SK-N-SH (cell line): ENCODE measurements around the gene RNF11. TPM values are rescaled to one million over a fixed set of nuclear protein-coding genes. Genes with fewer than 3 reads are reported as not detected.

ENCODE experiments used
- CTCF ChIA-PET: fragments of 300-600, 350-600 bp; formaldehyde crosslinking; extraction: SDS; loops from one replicate; lab custom pipeline; 2021; lab: Yijun Ruan, JAX
- POLR2A ChIA-PET: fragments of 350-600 bp; sonication (Branson Sonifier 250); formaldehyde crosslinking; extraction: SDS; loops from one replicate; lab custom pipeline; 2020; ENCODE audit warnings: antibody characterized with exemption, inconsistent platforms; lab: Yijun Ruan, JAX
- DNase-seq: peaks from one replicate; pipeline ENCODE4 v3.0.0; 2012
- H2AFZ ChIP-seq: fragments of 200-600 bp; sonication (generic); 2 replicates; pipeline ENCODE4 v1.8.1; 2016; ENCODE audit warnings: antibody characterized with exemption, mild to moderate bottlenecking, low read depth
- H3F3A ChIP-seq: fragments of 200-600 bp; sonication (generic); replicated peaks from 2 replicates; pipeline ENCODE3; 2016; ENCODE audit warnings: antibody characterized with exemption, mild to moderate bottlenecking; ENCODE audit not compliant: insufficient read depth
- H3K27ac ChIP-seq, 2 experiments: fragments of 200-500 bp in 1 of 2; fragments of 200-600 bp in 1 of 2; sonication (Bioruptor generic) in 1 of 2; sonication (generic), shearing (Covaris generic) in 1 of 2; 2 replicates each; pipeline versions ENCODE4 v1.5.1 to v1.6.1; 2014 to 2016; ENCODE audit warnings: low read depth in 2 of 2, inconsistent platforms in 1 of 2, low read length in 1 of 2, mild to moderate bottlenecking in 1 of 2, mixed read lengths in 1 of 2
- H3K27me3 ChIP-seq: fragments of 200-600 bp; sonication (generic), shearing (Covaris generic); 2 replicates; pipeline ENCODE4 v1.6.1; 2016; ENCODE audit warnings: mixed run types; ENCODE audit not compliant: insufficient read depth
- H3K36me3 ChIP-seq, 2 experiments: fragments of 200-500 bp in 1 of 2; fragments of 200-600 bp in 1 of 2; sonication (Bioruptor generic) in 1 of 2; sonication (generic) in 1 of 2; replicated peaks in 1 of 2; 2 replicates each; pipeline versions ENCODE3 to v1.5.1; 2014 to 2016; ENCODE audit warnings: low read length in 1 of 2, mild to moderate bottlenecking in 1 of 2; ENCODE audit not compliant: insufficient read depth in 2 of 2, control insufficient read depth in 1 of 2
- H3K4me1 ChIP-seq, 2 experiments: fragments of 200-500 bp in 1 of 2; fragments of 200-600 bp in 1 of 2; sonication (Bioruptor generic) in 1 of 2; sonication (generic), shearing (Covaris generic) in 1 of 2; 2 replicates each; pipeline versions ENCODE4 v1.5.1 to v1.6.1; 2014 to 2016; ENCODE audit warnings: low read depth in 1 of 2, low read length in 1 of 2, mixed run types in 1 of 2; ENCODE audit not compliant: insufficient read depth in 2 of 2, control insufficient read depth in 1 of 2
- H3K4me2 ChIP-seq: fragments of 200-600 bp; sonication (generic), shearing (Covaris generic); 2 replicates; pipeline ENCODE4 v1.6.1; 2017; ENCODE audit warnings: mixed run types
- H3K4me3 ChIP-seq, 2 experiments: fragments of 200-500 bp in 1 of 2; fragments of 200-600 bp in 1 of 2; sonication (Bioruptor generic) in 1 of 2; sonication (generic), shearing (Covaris generic) in 1 of 2; 2 replicates each; pipeline versions ENCODE4 v1.5.1 to v1.8.1; 2014 to 2016; ENCODE audit warnings: low read depth in 2 of 2, inconsistent platforms in 1 of 2, low read length in 1 of 2, mild to moderate bottlenecking in 1 of 2, mixed read lengths in 1 of 2, moderate library complexity in 1 of 2
- H3K79me2 ChIP-seq: fragments of 200-600 bp; sonication (generic); 2 replicates; pipeline ENCODE4 v1.8.1; 2017; ENCODE audit warnings: mild to moderate bottlenecking; ENCODE audit not compliant: insufficient read depth
- H3K9ac ChIP-seq: fragments of 200-600 bp; sonication (generic); 2 replicates; pipeline ENCODE4 v1.6.1; 2017; ENCODE audit warnings: mixed run types
- H3K9me2 ChIP-seq: fragments of 200-600 bp; sonication (generic); 2 replicates; pipeline ENCODE4 v1.6.1; 2017; ENCODE audit warnings: mixed run types
- H3K9me3 ChIP-seq: fragments of 200-600 bp; sonication (generic); 2 replicates; pipeline ENCODE4 v1.6.1; 2017; ENCODE audit warnings: mixed run types, mild to moderate bottlenecking, moderate library complexity
- H4K20me1 ChIP-seq: fragments of 200-600 bp; sonication (generic); 2 replicates; pipeline ENCODE4 v1.6.1; 2017; ENCODE audit warnings: mild to moderate bottlenecking, mixed run types; ENCODE audit not compliant: insufficient read depth
- CHD2 ChIP-seq: fragments of 150-350 bp; IDR thresholded peaks from 2 replicates; pipeline ENCODE4 v1.6.1; 2018; ENCODE audit warnings: low read length; ENCODE audit not compliant: partially characterized antibody
- ELF1 ChIP-seq: IDR thresholded peaks from 2 replicates; pipeline ENCODE4 v1.4.0; 2012
- EP300 ChIP-seq, 2 experiments: IDR thresholded peaks; 2 replicates each; pipeline versions ENCODE4 v1.4.0 to v1.6.1; 2012; ENCODE audit warnings: borderline replicate concordance in 1 of 2, low read depth in 1 of 2, low read length in 1 of 2
- EZH2phosphoT487 ChIP-seq: fragments of 200-600 bp; sonication (generic); IDR thresholded peaks from 2 replicates; pipeline ENCODE4 v1.6.1; 2017; ENCODE audit warnings: low read depth, mixed run types, mild to moderate bottlenecking, antibody characterized with exemption, moderate library complexity, borderline replicate concordance
- FOSL2 ChIP-seq: IDR thresholded peaks from 2 replicates; pipeline ENCODE4 v1.4.0; 2012; ENCODE audit warnings: low read depth, mild to moderate bottlenecking, moderate library complexity, borderline replicate concordance
- FOXJ3 ChIP-seq: sonication (generic); formaldehyde crosslinking; IDR thresholded peaks from 2 replicates; pipeline ENCODE4 v1.5.1; 2020; ENCODE audit warnings: mild to moderate bottlenecking, missing genetic modification reagents
- FOXM1 ChIP-seq: IDR thresholded peaks from 2 replicates; pipeline ENCODE4 v1.4.0; 2012; ENCODE audit warnings: low read depth, mild to moderate bottlenecking
- GABPA ChIP-seq: IDR thresholded peaks from 2 replicates; pipeline ENCODE4 v1.4.0; 2012; ENCODE audit warnings: low read depth, mild to moderate bottlenecking
- GATA2 ChIP-seq: sonication (generic); formaldehyde crosslinking; IDR thresholded peaks from 2 replicates; pipeline ENCODE4 v1.5.0; 2020; ENCODE audit warnings: mild to moderate bottlenecking, missing genetic modification reagents
- MXI1 ChIP-seq: IDR thresholded peaks from 2 replicates; pipeline ENCODE4 v1.6.1; 2012; ENCODE audit warnings: mild to moderate bottlenecking, low read depth, low read length, improper control_type of control experiment
- NFIC ChIP-seq: IDR thresholded peaks from 2 replicates; pipeline ENCODE4 v1.4.0; 2012; ENCODE audit warnings: borderline replicate concordance
- POLR2AphosphoS5 ChIP-seq: IDR thresholded peaks from 2 replicates; pipeline ENCODE4 v1.6.1; 2012; ENCODE audit warnings: low read depth, low read length
- RAD21 ChIP-seq: IDR thresholded peaks from 2 replicates; pipeline ENCODE4 v1.6.1; 2012; ENCODE audit warnings: mild to moderate bottlenecking, low read length
- RCOR1 ChIP-seq: fragments of 150-350 bp; IDR thresholded peaks from 2 replicates; pipeline ENCODE4 v1.6.1; 2017; ENCODE audit warnings: antibody characterized with exemption, low read length
- RFX5 ChIP-seq: IDR thresholded peaks from 2 replicates; pipeline ENCODE4 v1.6.1; 2012; ENCODE audit warnings: mild to moderate bottlenecking, improper control_type of control experiment, low read length
- SMC3 ChIP-seq: IDR thresholded peaks from 2 replicates; pipeline ENCODE4 v1.6.1; 2012; ENCODE audit warnings: low read depth, low read length, improper control_type of control experiment
- TEAD4 ChIP-seq: IDR thresholded peaks from 2 replicates; pipeline ENCODE4 v1.4.0; 2012; ENCODE audit warnings: mild to moderate bottlenecking, borderline replicate concordance; ENCODE audit not compliant: insufficient read depth
- YY1 ChIP-seq: IDR thresholded peaks from 2 replicates; pipeline ENCODE4 v1.4.0; 2012; ENCODE audit warnings: low read depth, mild to moderate bottlenecking
- WGBS: methylation state at CpG from one replicate; pipeline ENCODE4 v1.1.6; 2017; ENCODE audit warnings: low lambda C conversion rate; 5-methylcytosine and 5-hydroxymethylcytosine counted together
- polyA plus RNA-seq, 3 experiments: library from polyadenylated mRNA; depleted of rRNA; stranded (reverse); fragments of >200 nt; gene quantifications; 2 replicates each; pipeline ENCODE4 v1.2.3, GENCODE V29; 2012
- TF ChIP-seq, protein P1 (sequence below): IDR thresholded peaks from 2 replicates; pipeline ENCODE4 v1.4.0; 2012; ENCODE audit warnings: low read depth, borderline replicate concordance
- TF ChIP-seq, protein P2 (sequence below): IDR thresholded peaks from 2 replicates; pipeline ENCODE4 v1.4.0; 2012; ENCODE audit warnings: low read depth
- TF ChIP-seq, protein P3 (sequence below): fragments of 150-350 bp; IDR thresholded peaks from 2 replicates; pipeline ENCODE4 v1.6.1; 2016; ENCODE audit warnings: mild to moderate bottlenecking, low read depth, low read length
- TF ChIP-seq, protein P4 (sequence below): IDR thresholded peaks from 2 replicates; pipeline ENCODE4 v1.6.1; 2012; ENCODE audit warnings: mild to moderate bottlenecking, low read depth, low read length, moderate library complexity
- TF ChIP-seq, protein P5 (sequence below): IDR thresholded peaks from 2 replicates; pipeline ENCODE4 v1.4.0; 2012; ENCODE audit warnings: low read depth, borderline replicate concordance
- TF ChIP-seq, protein P6 (sequence below): IDR thresholded peaks from 2 replicates; pipeline ENCODE4; 2012
- TF ChIP-seq, protein P7 (sequence below): fragments of 150-350 bp; IDR thresholded peaks from 2 replicates; pipeline ENCODE4 v1.6.1; 2017; ENCODE audit warnings: antibody characterized with exemption, low read length, low read depth, borderline replicate concordance

Gene RNF11
- polyA plus RNA-seq, 1 of the 3 experiments (the other 2 are of a cell fraction) = 62.5 TPM

DNA sequence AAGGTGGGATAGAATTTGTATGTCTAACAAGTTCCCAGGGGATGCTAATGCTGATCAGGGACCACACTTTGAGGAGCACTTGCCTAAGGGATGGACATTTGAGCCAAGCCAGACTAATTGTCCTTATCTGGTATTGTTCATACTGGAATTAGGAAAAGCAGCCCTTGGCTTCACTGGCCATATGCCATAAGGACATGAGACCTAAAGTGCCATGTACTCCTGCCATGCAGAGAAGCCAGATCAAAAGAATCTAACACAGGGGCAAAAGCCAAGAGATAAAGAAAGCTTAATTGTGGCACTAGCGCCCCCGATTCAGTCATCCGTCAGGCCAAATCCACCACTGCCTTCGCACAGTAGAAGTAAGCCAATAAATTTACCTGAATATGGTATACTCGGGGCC, 45.7 kb downstream of the RNF11 start:
- no peak overlapping the region for H3K4me3 ChIP-seq
- peaks cover under 1% of the 10 kb centered on the region for H3F3A ChIP-seq
- CTCF ChIA-PET = interaction anchor here (1.0 to 2.5 kb wide), 2 partner anchors 15 to 90 kb away, joined by 3 to 12 read pairs; no protein-coding TSS in a partner anchor
- H3K4me2 ChIP-seq = no peak overlapping the region
- H3K27ac ChIP-seq = no peak overlapping the region
- H3K79me2 ChIP-seq = no peaks in the 10 kb centered on the region
- no peaks in the 10 kb centered on the region for H3K36me3 ChIP-seq
- no peaks in the 10 kb centered on the region for H4K20me1 ChIP-seq
- H3K4me1 ChIP-seq = peaks cover 8 to 16% of the 10 kb centered on the region in 2 experiments; a peak in 3 of 4 replicates
- 74% methylated on average over 5 of the region's 5 CpGs for WGBS
- no peak overlapping the region for H2AFZ ChIP-seq
- no peaks in the 10 kb centered on the region for H3K9me2 ChIP-seq
- no peak overlapping the region for H3K9ac ChIP-seq
- peak; percentile 69 for DNase-seq
- POLR2A ChIA-PET = no interaction called here
- no peaks in the 10 kb centered on the region for H3K27me3 ChIP-seq
- no peaks in the 10 kb centered on the region for H3K9me3 ChIP-seq
- TF ChIP-seq, protein P1, sequence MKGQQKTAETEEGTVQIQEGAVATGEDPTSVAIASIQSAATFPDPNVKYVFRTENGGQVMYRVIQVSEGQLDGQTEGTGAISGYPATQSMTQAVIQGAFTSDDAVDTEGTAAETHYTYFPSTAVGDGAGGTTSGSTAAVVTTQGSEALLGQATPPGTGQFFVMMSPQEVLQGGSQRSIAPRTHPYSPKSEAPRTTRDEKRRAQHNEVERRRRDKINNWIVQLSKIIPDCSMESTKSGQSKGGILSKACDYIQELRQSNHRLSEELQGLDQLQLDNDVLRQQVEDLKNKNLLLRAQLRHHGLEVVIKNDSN = no peak
- TF ChIP-seq YY1 = no peak
- TF ChIP-seq, protein P2, sequence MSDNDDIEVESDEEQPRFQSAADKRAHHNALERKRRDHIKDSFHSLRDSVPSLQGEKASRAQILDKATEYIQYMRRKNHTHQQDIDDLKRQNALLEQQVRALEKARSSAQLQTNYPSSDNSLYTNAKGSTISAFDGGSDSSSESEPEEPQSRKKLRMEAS = no peak
- TF ChIP-seq, protein P3, sequence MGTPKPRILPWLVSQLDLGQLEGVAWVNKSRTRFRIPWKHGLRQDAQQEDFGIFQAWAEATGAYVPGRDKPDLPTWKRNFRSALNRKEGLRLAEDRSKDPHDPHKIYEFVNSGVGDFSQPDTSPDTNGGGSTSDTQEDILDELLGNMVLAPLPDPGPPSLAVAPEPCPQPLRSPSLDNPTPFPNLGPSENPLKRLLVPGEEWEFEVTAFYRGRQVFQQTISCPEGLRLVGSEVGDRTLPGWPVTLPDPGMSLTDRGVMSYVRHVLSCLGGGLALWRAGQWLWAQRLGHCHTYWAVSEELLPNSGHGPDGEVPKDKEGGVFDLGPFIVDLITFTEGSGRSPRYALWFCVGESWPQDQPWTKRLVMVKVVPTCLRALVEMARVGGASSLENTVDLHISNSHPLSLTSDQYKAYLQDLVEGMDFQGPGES = no peak
- TF ChIP-seq MXI1 = 0 out of 2 replicates have a peak, but pooled peaks have one; percentile 20
- TF ChIP-seq FOSL2 = no peak
- no peak for TF ChIP-seq GABPA
- peak; percentile 68 for TF ChIP-seq FOXJ3 (CRISPR knock-in tag)
- peak; percentile 90 for TF ChIP-seq GATA2 (CRISPR knock-in tag)
- TF ChIP-seq POLR2AphosphoS5 = no peak
- peak; percentile 51 for TF ChIP-seq CHD2
- TF ChIP-seq, protein P4, sequence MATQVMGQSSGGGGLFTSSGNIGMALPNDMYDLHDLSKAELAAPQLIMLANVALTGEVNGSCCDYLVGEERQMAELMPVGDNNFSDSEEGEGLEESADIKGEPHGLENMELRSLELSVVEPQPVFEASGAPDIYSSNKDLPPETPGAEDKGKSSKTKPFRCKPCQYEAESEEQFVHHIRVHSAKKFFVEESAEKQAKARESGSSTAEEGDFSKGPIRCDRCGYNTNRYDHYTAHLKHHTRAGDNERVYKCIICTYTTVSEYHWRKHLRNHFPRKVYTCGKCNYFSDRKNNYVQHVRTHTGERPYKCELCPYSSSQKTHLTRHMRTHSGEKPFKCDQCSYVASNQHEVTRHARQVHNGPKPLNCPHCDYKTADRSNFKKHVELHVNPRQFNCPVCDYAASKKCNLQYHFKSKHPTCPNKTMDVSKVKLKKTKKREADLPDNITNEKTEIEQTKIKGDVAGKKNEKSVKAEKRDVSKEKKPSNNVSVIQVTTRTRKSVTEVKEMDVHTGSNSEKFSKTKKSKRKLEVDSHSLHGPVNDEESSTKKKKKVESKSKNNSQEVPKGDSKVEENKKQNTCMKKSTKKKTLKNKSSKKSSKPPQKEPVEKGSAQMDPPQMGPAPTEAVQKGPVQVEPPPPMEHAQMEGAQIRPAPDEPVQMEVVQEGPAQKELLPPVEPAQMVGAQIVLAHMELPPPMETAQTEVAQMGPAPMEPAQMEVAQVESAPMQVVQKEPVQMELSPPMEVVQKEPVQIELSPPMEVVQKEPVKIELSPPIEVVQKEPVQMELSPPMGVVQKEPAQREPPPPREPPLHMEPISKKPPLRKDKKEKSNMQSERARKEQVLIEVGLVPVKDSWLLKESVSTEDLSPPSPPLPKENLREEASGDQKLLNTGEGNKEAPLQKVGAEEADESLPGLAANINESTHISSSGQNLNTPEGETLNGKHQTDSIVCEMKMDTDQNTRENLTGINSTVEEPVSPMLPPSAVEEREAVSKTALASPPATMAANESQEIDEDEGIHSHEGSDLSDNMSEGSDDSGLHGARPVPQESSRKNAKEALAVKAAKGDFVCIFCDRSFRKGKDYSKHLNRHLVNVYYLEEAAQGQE = no peak
- no peak for TF ChIP-seq FOXM1
- no peak for TF ChIP-seq RFX5
- TF ChIP-seq SMC3 = no peak
- TF ChIP-seq ELF1 = no peak
- no peak for TF ChIP-seq NFIC
- TF ChIP-seq, protein P5, sequence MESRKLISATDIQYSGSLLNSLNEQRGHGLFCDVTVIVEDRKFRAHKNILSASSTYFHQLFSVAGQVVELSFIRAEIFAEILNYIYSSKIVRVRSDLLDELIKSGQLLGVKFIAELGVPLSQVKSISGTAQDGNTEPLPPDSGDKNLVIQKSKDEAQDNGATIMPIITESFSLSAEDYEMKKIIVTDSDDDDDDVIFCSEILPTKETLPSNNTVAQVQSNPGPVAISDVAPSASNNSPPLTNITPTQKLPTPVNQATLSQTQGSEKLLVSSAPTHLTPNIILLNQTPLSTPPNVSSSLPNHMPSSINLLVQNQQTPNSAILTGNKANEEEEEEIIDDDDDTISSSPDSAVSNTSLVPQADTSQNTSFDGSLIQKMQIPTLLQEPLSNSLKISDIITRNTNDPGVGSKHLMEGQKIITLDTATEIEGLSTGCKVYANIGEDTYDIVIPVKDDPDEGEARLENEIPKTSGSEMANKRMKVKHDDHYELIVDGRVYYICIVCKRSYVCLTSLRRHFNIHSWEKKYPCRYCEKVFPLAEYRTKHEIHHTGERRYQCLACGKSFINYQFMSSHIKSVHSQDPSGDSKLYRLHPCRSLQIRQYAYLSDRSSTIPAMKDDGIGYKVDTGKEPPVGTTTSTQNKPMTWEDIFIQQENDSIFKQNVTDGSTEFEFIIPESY = no peak
- TF ChIP-seq RAD21 = no peak
- peak in 1 of 2 experiments; percentile 77; a peak in 2 of 4 replicates for TF ChIP-seq EP300 (IDR thresholded peaks at IDR 0.05; ENCODE audit: borderline replicate concordance in 1 of 2, low read depth in 1 of 2, low read length in 1 of 2)
- TF ChIP-seq, protein P6, sequence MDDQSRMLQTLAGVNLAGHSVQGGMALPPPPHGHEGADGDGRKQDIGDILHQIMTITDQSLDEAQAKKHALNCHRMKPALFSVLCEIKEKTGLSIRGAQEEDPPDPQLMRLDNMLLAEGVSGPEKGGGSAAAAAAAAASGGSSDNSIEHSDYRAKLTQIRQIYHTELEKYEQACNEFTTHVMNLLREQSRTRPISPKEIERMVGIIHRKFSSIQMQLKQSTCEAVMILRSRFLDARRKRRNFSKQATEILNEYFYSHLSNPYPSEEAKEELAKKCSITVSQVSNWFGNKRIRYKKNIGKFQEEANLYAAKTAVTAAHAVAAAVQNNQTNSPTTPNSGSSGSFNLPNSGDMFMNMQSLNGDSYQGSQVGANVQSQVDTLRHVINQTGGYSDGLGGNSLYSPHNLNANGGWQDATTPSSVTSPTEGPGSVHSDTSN = no peak
- no peak for TF ChIP-seq EZH2phosphoT487
- TF ChIP-seq, protein P7, sequence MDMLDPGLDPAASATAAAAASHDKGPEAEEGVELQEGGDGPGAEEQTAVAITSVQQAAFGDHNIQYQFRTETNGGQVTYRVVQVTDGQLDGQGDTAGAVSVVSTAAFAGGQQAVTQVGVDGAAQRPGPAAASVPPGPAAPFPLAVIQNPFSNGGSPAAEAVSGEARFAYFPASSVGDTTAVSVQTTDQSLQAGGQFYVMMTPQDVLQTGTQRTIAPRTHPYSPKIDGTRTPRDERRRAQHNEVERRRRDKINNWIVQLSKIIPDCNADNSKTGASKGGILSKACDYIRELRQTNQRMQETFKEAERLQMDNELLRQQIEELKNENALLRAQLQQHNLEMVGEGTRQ = no peak
- peak; percentile 91 for TF ChIP-seq RCOR1
- TF ChIP-seq TEAD4 = no peak
